GM18526 (cell line): ENCODE measurements around the gene DNAJB8.

Source experiments
- POLR2A ChIP-seq: IDR thresholded peaks from 3 replicates; pipeline ENCODE4 v1.6.1; 2011; ENCODE audit not compliant: insufficient read length; ENCODE audit errors: extremely low read depth

Gene DNAJB8

DNA sequence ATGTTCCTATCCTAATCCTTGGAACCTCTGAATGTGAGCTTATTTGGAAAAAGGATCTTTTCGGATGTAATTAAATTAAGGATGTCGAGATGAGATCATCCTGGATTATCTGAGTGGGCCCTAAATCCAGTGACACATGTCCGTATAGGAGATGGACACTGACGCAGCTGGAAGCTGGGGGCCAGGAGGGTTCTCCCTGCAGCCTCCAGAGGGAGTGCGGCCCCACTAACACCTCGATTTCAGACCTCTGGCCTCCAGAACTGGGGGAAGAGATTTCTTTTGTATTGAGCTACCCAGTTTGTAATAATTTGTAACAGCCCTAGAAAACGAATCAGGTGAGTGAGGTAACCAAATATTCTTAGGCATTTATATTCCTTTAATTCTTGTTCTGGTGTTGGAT, 2.5 kb downstream of the DNAJB8 start:
- no peak for TF ChIP-seq POLR2A

DNA sequence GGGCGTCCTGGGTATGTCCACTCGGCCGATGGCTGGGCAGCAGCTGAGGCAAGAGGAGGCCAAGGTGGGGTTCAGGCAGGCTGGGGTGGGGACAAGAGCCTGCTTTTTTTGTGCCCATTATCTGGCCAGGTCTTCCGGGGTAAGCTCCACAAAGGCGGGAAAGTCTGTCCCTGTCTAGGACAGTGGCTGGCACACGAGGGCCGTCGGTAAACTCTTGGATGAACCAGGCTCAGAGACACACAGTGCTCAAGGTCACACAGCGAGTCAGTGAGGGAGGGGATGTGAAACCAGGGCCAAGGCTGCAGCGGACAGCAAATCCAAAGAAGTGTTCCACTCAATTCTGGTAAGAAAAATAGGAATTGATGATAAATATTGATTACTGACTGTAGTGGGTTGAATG, 2.9 kb downstream of the DNAJB8 start:
- TF ChIP-seq POLR2A, result no peak

DNA sequence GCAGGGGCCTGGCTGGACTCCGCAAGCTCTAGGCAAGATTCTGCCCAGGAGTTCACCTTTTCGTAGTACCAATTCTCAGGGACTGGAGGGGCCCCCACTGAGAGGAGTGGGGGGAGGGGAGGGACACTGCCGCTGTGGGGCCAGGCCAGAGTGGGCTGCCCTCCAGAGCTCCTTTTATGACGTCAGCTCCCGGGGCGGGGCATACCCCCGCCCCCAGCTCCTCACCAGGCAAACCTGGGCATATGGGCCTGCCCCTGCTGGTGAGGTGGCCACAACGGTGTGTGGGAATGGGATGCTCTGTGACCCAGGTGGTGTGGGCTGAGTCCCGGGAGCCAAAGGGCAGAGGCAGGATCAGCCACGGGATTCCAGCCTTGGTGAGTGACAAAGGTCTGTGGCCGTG, 3.3 kb downstream of the DNAJB8 start:
- TF ChIP-seq POLR2A, result no peak

DNA sequence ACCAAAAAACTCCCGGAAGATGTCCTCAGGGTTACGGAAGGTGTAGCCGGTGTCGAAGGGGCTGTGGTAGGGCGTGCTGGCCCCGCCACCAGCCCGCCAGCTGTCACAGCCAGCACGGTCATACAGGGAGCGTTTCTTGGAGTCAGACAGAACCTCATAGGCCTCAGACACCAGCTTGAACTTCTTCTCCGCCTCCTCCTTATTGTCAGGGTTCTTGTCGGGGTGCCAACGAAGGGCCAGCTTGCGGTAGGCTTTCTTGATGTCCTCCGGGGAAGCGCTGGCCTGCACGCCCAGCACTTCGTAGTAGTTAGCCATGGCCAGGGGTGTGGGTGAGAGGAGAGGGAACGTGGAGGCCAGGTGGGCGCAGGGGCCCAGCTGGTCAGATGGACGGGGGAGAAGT, 3.8 kb downstream of the DNAJB8 start:
- no peak for TF ChIP-seq POLR2A

DNA sequence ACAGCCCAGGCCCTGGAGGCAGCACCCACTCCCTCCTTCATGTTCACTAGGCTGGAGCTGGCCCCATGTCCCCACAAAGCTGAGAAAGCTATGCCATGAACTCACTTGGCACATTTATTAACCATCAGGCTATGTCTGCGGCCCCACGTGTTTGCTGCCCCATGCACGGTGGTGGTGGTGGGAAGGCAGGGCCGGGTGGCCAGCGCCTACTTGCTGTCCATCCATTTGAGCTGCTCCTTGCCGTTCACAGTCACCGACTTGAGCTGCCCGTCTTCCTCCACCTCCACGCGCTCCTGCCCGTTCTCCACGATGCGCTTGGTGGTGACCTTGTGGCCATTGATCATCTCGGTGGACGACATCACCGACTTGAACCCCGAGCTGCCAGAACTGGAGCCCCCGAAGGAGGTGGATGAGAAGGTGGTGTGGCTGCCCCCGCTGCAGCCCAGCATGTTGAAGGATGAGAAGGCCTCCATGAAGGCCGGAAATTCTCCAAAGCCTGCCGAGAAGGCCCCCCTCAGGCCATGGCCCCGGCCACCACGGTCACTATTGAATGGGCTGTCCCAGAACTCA, 4.3 kb downstream of the DNAJB8 start:
- no peak for TF ChIP-seq POLR2A

DNA sequence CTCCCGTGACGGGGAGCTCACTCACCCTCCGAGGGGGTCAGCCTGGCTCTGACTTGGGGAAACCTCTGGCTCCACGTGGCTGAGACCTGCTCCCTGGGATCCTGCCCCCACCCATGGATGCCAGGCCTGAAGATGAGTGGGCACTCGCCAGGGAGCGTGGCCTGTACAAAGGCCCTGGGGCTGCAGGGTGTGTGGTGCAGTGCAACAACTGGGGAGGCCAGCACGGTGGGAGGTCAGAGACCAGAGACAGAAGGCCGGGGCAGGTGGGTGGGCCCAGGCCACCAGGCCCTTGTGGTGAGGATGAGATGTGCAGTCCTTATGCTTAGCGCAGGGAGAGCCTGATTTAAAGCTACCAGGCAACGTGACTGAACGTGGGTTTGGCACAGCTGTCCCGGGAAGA, 5.0 kb downstream of the DNAJB8 start:
- no peak for TF ChIP-seq POLR2A

DNA sequence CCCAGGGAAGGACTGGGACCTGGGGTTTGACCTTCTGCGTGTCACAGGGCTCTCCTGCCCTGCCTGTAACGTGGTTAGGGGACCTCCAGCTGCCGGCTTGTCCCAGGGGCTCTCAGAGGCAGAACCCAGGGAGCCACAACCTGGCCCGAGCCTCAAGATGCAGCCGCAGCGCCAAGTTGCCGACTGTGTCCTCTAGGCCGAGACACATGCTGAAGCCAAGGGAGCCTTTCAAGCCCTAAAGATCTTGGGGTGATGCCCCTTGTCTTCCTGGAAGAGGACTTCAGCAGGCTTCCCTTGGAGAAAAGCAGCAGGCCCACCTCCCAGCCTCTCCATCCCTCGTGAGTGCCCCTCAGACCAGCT, 7.2 kb downstream of the DNAJB8 start:
- no peak for TF ChIP-seq POLR2A

DNA sequence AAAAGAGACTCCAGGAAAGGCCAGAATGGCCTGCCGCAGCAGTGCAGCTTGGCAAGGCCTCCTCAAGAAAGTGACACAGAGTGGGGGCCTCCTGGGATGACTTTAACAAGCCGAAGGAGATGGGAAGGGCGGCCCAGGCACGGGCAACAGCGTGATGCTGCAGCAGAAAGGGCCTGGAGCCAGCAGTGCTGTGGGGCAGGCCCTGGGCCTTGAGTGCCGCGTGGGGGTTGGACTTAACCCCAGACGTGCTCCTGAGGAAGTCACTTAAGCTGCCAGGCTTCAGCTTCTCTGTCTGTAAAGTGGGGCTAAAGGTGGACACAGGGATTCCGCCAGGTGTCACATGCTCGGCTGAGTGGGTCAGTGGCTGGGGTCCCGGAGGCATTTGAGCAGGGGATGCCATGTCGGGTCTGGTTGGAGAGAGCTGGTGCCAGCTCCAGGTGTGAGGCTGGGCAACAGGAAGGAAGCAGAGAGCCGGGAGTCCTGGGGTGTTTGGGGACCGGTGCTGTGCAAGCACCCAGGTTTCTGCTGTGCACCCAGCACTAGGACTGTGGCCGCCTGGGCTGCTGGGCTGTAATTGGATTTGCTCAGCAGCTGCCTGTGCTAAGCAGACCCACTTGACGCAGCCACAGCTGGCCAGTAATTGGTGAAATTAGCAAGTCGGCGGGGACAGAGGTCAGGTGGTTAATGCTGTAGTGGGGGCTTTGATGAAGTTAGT, 7.8 kb downstream of the DNAJB8 start:
- no peak for TF ChIP-seq POLR2A

DNA sequence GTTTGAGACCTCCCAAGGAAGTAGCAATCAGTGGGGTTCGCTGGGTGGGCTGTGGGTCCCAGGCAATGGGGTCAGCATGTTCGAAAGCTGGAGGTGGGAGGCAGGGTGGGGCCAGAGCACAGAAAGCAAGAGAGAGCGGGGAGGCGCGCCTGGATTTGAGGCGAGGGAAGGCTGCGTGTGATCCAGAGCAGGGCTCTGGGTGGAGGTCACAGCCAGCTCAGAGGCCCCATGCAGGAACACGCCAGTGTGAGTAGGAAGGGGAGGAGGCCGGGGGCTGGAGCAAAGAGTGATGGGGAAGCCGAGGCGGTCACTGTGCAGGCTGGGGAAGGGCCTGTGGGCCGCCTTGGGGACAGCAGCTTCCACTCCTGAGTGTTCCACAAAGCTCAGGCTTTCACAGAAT, 8.8 kb downstream of the DNAJB8 start:
- no peak for TF ChIP-seq POLR2A

DNA sequence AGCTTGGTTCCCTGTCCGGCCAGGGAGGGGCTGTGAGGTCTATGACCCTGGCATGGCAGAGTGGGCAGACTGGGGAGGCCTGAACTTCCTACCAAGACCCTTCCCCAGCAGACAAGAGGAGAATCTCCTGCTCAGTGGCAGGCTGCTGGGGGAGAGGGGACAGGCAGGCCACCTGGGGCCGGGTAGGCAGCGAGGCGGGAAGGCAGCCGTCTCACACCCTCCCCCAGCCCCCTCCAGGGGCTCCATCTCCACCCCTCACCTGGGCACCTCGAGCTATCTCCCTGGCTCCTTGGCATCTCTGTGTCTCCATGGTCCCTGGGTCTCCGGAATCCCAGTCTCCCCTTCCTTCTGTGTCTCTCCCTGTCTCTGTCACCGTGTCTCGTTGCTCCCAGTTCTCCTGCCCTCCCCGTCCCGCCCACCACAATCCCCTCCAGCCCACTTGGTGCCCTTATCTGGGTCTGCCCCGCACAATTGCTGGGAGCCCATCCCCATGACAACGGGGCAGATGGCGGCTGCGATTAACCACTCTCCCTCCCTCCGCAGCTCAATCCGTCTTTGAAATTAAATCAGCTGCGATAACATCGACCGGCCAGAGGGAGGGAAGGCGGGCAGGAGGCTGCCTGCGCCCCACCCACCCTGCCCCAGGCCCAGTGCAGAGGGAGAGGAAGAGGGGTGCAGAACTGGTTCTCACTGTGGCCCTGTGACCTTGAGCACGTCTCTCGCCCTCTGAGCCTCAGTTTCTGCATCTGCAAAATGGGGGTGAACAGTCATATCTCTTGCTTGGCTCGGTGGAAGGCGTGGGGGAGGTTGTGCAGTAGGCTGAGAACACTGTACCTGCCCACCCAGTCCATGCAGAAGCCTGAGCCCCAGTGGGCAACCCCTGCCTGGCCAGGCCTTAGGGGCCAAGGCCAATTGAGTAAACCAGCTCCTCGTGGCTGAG, 9.6 kb downstream of the DNAJB8 start:
- TF ChIP-seq POLR2A, result no peak

DNA sequence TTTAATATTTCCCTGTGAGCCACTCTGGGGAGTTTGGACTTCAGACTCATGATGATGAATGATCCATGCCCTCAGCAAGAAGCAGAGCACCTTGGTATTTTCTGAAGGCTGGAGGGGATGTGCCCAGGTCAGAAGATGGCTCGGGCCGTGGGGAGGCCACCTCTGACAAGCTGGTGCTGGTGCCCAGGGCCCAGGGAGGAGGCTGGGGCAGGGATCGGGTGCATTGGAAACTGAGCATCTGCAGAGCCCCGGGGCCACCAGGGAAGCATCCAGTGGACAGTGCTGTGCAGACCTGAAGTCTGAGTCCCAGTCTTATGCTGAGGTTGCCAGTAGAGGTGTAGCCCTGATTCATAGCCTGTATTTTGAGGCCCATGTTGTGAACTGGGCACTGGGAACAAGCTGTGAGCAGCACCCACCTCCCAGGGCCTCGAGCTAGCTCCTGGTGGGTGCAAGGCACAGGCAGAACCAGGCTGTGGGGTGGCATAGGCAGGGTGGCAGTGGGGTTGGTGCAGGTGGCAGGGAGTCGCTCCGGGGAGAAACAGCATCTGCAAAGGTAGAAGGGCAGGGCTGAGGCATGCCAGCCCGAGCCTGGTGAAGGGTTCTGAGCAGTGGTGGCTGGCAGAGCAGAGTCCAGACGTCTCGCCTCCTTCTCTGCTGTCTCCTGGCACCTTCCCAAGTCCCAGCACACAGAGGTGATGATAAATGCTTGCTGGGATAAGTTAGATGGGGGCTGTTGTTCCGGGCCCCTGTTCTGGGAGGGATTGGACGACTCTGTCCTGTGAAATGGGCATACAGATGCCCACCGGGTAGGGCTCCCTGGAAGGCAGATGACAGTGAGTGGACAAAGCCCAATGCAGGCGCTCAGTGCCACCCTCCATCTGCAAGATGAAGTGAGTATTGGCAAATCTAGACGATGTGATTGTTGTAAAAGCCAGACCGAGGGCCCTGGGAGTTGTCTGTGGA, 10.6 kb downstream of the DNAJB8 start:
- no peak for TF ChIP-seq POLR2A

DNA sequence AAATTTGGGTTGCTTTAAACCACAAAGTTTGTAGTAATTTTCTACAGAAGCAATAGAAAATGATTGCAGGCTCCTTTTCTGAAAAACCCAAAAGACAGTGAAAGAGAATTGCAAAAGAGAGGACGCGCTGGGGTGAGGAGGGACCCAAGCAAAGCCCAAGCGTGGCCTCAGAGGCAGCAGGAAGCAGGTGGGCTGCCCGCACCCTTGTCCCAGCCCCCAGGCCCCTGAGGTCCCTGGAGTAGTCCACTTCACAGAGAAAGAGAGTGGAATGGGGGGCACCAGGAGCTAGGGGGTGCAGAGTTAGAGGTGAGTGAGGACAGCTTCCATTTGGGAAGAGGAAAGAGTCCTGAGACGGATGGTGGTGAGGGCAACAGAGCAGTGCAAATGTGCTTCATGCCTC, 11.6 kb downstream of the DNAJB8 start:
- TF ChIP-seq POLR2A, result no peak

DNA sequence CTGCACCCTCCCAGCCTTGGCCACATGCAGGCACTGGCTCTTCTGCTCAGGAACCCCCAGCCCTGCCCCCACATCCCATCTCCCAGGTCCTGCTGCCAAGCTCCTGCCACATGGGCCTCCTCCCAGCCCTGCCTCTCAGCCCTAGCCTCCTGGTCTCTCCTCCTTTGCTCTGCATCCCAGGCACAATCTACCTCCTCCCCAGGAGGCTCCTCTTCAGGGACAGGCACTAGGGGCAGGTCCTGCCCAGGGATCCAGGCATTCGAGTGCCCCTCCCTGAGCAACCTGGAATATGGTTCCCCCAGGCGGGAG, 12.4 kb downstream of the DNAJB8 start:
- no peak for TF ChIP-seq POLR2A

DNA sequence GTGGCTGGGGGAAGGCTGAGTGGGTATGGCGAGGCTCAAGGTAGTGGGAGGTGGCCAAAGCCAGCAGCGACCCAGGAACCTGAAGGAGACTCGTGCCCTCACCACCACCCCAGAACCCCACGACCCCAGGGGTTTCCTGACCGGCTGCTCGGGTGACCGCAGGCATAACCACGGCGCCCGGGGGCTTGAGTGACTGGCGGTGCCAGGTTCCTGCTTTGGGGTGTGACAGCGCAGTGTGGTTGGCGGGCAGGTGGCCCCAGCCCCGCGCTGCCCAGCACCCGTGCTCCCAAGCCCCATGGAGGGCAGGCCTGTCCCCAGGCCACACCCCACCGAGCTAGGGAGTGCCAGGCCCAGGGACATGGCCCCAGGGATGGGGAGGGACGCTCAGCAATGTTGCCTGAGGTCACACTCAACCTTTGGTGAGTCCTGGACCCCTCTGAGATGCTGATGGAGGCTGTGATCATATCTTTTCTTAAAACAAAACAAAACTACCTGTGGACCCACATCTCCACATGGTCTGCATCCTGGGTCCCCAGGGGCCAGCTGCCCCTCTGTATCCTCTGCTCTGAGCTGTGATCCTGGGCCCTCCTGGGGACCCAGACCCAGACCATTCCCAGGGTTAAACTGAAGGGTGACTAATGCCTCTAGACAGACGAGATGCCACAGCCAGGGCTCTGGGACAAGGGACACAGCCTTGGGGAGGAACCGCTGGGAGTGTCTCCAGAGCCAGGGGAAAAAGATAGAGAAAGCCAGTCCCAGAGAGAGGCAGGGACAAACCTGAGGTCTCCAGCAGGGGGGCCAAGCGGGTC, 13.0 kb downstream of the DNAJB8 start:
- TF ChIP-seq POLR2A, result no peak
